ENCODE results near the gene MRPL53.

MRPL53 gene

DNA sequence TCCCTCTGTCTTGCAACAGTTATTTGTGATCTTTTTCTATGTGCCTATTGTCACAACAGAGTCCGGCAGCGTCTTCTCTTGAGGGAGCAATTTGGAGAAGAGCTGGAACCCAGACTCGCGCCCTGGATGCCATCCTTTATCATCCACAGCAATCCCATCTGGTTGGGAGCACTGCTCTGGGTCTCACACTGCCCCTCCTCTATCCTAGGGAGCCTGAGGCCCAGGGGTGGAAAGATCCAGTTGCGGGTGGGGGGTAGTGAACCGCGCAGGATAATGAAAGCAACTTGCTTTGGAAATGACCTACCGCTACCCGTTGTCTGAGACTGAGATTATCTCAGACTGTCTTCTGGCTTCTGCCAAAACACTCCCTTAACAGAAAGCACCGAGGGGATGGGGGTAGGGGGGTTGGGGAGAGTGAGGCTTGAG is 13.5 kb downstream of the MRPL53 start:
- TF ChIP-seq CTCF (IDR thresholded peaks at IDR 0.05): no peak

GRCh38 chr2:74458132-74458937 is 14.1 kb downstream of the MRPL53 start, which contains the start of gene WBP1:
WBP1 (plus strand) TSS chr2:74458438; CDS start chr2:74458603, 165 bp downstream.
- Histone ChIP-seq H3K36me3 (peaks cover 24% of the 10 kb centered on the region), H3K27me3 (no peaks in the 10 kb centered on the region), H3K4me1 (ENCODE audit: control insufficient read depth in 1 of 2, insufficient read depth in 1 of 2, low read depth in 1 of 2, low read length in 1 of 2) (peaks cover 40 to 44% of the 10 kb centered on the region in 2 experiments), H3K27ac (peak within 1 kb of the TSS; percentile 93), H3K9me3 (no peaks in the 10 kb centered on the region), H3K4me3 (ENCODE audit: low read depth in 1 of 2, low read length in 1 of 2) (peak within 1 kb of the TSS; percentile 67 to 91)
- TF ChIP-seq CTCF (IDR thresholded peaks at IDR 0.05): no peak

More for the DNA sequence above, 13.5 kb downstream of the MRPL53 start:
- Histone ChIP-seq H3K36me3 (peaks cover 24% of the 10 kb centered on the region), H3K4me1 (ENCODE audit: control insufficient read depth in 1 of 2, insufficient read depth in 1 of 2, low read depth in 1 of 2, low read length in 1 of 2) (peaks cover 40 to 45% of the 10 kb centered on the region in 2 experiments), H3K9me3 (no peaks in the 10 kb centered on the region), H3K27ac (peak overlapping the region; percentile 93), H3K4me3 (ENCODE audit: low read depth in 1 of 2, low read length in 1 of 2) (peak overlapping the region; percentile 67 to 91), H3K27me3 (no peaks in the 10 kb centered on the region)

GRCh38 chr2:74457549-74458131 is 14.8 kb downstream of the MRPL53 start:
- Histone ChIP-seq H3K27me3 (no peaks in the 10 kb centered on the region), H3K9me3 (no peaks in the 10 kb centered on the region), H3K4me1 (ENCODE audit: control insufficient read depth in 1 of 2, insufficient read depth in 1 of 2, low read depth in 1 of 2, low read length in 1 of 2) (peaks cover 40 to 44% of the 10 kb centered on the region in 2 experiments), H3K4me3 (ENCODE audit: low read depth in 1 of 2, low read length in 1 of 2) (peak overlapping the region; percentile 67 to 91), H3K27ac (peak overlapping the region; percentile 93), H3K36me3 (peaks cover 19% of the 10 kb centered on the region)
- TF ChIP-seq CTCF (IDR thresholded peaks at IDR 0.05): no peak

DNA sequence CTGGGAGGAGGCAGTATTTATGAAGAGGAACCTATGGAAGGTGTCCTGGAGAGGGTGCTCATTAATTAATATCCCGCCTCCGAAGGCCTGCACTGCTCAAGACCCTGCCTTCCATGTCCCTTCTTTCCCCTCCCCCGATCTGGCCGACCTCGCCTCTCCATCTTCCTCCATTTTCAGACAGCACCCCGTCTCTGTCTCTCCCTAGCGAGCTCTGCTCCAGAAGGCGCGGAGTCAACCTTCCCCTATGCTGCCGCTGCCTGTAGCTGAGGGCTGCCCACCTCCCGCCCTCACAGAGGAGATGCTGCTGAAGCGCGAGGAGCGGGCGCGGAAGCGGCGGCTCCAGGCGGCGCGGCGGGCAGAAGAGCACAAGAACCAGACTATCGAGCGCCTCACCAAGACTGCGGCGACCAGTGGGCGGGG is 15.3 kb downstream of the MRPL53 start:
- H3K36me3 ChIP-seq: peaks cover 14% of the 10 kb centered on the region
- no peaks in the 10 kb centered on the region for H3K27me3 ChIP-seq
- H3K4me3 ChIP-seq (ENCODE audit: low read depth in 1 of 2, low read length in 1 of 2): peak overlapping the region; percentile 67 to 91
- H3K27ac ChIP-seq: peak overlapping the region; percentile 93
- H3K9me3 ChIP-seq: no peaks in the 10 kb centered on the region
- H3K4me1 ChIP-seq (ENCODE audit: control insufficient read depth in 1 of 2, insufficient read depth in 1 of 2, low read depth in 1 of 2, low read length in 1 of 2): peaks cover 40 to 44% of the 10 kb centered on the region in 2 experiments
- TF ChIP-seq CTCF (IDR thresholded peaks at IDR 0.05): no peak

DNA sequence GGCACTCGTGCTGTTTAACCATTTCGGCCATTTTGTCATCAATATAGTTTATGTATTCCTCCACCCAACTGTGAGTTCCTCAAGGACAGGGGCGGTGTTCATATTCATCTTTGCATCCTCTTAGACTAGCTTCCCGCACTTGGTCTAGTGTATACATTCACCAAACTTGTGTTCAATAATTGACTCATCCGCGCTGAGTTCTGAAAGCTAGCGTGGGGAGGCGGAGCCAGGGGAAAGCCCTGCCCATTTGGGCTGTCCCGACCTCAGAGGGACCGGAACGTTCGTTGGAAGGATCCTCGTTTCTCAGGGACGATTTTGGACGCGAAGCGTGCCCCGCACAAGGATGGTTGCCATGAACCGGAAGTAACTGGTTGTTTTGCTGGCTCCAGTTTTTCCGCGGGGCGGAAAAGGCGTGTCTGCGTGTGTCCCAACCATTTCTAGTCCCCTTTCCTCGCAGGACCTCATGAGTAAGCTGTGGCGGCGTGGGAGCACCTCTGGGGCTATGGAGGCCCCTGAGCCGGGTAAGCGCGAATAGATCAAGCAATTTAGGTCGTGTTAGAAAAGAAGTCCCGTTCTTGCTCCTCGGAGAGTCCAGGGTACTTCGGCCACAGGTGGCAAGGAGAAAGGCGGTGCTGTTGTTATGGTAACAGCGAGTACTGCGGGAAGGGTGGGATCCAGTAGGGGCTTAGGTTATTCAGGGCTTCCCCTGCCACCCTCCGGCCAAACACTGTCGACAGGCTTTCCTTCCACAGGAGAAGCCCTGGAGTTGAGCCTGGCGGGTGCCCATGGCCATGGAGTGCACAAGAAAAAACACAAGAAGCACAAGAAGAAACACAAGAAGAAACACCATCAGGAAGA is 17.6 kb downstream of the MRPL53 start, which contains the start of gene INO80B:
INO80B (plus strand) TSS at position 434 of the 858 bp plus-strand sequence; CDS start at position 464, 30 bp downstream.
- peak; percentile 10 for TF ChIP-seq CTCF (IDR thresholded peaks at IDR 0.05)
- Histone ChIP-seq H3K27ac (peak within 1 kb of the TSS; percentile 83), H3K4me1 (ENCODE audit: control insufficient read depth in 1 of 2, insufficient read depth in 1 of 2, low read depth in 1 of 2, low read length in 1 of 2) (peaks cover 40 to 44% of the 10 kb centered on the region in 2 experiments), H3K36me3 (peaks cover 4% of the 10 kb centered on the region), H3K27me3 (peaks cover 6% of the 10 kb centered on the region), H3K4me3 (ENCODE audit: low read depth in 1 of 2, low read length in 1 of 2) (peak within 1 kb of the TSS; percentile 85 to 97), H3K9me3 (no peaks in the 10 kb centered on the region)

All from neutrophil (primary cell).